GM12873 (cell line): Measurements from ENCODE around the gene SMARCC1.

Source experiments
- TF ChIP-seq, protein P1 (sequence below): IDR thresholded peaks from 2 replicates; pipeline ENCODE4 v1.5.1; 2012; ENCODE audit warnings: low read depth, mild to moderate bottlenecking, moderate library complexity, low read length, control low read depth; ENCODE audit not compliant: insufficient read depth; ENCODE audit errors: missing control alignments

The SMARCC1 gene

DNA sequence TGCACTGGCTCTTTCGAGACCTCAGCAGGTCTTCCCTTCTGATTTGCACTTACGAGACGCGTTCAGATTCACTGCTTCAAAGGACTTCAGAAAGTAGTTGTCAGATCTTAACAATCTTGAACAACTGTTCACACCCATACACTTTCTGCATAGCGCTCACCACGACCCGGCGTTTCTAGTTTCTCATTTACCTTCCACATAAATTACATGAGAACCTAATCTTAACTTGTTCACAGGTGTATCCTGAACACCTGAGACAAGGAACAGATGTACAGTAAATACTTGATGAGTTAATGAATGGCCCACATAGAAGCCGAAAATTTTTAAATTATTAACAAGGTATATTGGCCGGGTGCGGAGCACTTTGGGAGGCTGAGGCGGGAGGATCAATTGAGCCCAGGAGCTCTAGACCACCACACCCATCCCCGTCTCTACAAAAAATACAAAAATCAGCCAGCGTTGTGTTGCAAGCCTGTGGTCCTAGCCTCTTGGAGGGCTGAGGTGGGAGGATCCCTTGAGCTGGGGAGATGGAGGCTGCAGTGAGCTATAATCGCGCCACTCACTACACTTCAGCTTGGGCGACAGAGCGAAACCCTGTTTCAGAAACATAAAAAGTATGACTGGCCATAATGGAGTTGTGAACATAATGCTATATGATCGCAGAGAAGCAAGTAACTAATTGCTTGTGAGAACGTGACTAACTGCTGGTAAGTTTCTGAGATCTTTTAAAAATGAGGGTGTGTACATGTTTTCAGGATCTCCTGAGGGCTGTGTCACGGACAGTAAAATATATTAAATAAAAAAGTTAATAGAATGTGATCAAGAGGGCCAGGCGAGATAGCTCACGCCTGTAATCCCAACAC, 984 bp upstream of the SMARCC1 start:
- TF ChIP-seq, protein P1, sequence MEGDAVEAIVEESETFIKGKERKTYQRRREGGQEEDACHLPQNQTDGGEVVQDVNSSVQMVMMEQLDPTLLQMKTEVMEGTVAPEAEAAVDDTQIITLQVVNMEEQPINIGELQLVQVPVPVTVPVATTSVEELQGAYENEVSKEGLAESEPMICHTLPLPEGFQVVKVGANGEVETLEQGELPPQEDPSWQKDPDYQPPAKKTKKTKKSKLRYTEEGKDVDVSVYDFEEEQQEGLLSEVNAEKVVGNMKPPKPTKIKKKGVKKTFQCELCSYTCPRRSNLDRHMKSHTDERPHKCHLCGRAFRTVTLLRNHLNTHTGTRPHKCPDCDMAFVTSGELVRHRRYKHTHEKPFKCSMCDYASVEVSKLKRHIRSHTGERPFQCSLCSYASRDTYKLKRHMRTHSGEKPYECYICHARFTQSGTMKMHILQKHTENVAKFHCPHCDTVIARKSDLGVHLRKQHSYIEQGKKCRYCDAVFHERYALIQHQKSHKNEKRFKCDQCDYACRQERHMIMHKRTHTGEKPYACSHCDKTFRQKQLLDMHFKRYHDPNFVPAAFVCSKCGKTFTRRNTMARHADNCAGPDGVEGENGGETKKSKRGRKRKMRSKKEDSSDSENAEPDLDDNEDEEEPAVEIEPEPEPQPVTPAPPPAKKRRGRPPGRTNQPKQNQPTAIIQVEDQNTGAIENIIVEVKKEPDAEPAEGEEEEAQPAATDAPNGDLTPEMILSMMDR: no peak

DNA sequence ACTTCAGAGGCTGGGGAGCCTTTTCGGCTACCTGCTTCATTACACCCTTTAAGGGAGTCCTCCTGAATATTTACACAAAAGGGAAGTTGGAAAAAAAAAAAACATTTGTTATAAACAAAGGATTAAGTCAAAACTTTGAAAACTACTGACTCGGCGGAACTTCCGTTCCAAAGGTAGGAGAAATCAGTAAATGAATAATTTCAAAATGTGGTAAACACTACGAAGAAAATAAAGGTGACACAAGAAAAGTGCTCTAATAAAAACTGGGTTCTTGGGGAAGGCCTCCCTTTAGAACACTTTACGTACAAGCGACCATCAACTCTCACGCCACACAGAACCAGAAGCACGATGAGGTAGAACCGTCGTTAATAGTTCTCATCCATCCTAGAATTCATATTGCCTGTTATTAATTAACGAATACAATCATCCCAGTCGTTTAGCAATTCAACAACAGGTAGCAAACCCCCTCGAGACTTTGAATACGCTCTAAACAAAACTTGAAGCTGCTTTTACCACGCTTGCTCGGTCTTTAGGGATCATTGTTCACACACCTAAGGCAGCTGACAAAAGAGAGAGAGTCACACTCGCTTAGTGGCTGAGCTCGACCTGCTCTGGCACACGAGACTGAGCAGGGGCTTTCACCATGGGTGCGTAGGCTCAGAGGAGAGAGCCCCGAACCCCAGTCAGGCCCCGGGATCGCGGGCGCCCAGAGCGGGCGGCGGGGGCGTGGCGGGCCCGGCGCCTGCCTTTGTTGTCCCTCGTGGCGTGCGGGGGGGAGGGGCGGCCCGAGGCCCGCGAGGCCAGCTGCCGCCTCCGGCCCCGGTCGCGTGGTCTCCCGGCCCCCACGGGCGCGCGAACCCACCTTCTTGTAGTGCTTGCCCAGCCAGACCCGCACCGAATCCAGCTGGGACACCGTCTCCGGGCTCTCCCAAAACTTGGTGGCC, 680 bp downstream of the SMARCC1 start:
- TF ChIP-seq, protein P1: no peak

DNA sequence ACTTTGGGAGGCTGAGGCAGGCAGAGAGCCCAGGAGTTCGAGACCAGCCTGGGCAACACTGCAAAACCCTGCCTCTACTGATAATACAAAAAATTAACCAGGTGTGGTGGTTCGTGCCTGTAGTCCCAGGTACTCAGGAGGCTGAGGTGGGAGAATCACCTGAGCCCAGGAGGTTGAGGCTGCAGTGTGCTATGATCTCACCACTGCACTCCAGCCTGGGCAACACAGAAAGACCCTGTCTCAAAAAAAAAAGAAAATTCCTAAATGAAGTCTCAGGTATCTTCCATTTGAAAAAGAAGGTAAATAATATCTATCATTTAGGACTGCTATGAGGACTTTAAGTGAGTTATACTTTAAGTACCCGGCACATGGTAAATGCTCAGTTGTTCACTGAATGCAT, 2.9 kb downstream of the SMARCC1 start:
- TF ChIP-seq, protein P1: no peak

DNA sequence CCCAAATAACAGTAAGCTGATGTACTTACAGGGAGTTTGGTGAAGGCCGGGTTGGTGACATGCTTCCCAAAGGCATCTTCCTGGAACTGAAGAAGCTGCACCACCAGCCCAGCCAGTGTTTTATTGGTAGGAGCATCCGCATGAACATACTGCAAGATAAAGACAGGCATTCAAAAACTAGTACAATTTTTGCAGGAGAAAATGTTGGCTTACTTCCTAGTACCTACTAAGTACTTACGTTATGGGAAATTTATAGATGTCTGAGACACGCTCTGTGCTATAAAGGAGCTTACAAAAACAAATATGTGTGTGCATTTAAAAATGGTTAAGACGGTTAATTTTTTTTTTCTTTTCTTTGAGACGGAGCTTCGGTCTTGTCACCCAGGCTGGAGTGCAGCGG, 8.9 kb downstream of the SMARCC1 start:
- TF ChIP-seq, protein P1: no peak

DNA sequence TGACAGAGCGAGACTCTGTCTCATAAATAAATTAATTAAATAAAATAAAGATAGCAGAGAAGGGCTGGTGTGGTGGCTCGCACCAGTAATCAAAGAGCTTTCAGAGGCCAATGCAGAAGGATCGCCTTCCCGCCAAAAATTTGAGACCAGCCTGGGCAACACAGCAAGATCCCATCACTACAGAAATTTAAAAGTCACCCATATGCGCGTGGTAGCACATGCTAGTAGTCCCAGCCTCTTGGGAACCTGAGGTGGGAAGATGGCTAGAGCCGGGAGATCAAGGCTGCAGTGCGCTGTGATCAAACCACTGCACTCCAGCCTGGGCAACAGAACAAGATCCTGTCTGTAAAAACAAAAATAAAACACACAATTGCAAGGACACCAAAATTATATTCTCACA, 9.6 kb downstream of the SMARCC1 start:
- TF ChIP-seq, protein P1: no peak

DNA sequence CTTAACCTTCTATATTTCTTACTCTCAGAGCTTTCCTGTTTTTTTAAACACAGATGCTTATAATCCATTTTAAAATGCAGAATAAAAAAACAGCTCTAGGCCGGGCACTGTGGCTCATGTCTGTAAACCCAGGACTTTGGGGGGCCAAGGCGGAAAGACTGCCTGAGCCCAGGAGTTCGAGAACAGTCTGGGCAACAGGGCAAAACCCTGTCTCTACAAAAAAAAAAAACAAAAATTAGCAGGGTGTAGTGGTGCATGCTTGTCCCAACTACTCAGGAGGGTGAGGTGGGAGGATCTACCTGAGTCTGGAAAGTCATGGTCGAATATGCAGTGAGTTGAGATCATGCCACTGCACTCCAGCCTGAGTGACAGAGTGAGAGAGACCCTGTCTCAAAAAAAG, 15.5 kb downstream of the SMARCC1 start:
- TF ChIP-seq, protein P1: no peak

DNA sequence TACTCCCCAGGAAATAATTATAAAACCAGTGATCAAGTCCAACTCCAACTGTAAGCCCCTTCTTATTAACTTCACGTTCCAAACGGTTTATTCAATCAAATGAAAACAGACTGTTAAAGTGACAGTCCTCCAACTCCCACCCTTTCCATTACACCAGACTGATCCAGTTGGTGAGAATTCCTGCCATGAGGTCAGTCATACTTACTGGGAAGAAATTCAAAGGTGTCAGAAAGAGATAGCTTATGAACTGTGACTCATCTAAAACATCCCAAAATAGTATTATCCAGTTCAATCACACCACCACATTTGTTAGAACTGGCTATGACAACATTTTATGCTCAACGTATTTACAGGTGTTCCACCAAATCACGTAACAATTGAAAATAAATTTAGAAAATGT, 19.5 kb downstream of the SMARCC1 start:
- TF ChIP-seq, protein P1: no peak
